GM21576 (cell line): ENCODE data around the gene TNRC6A.

Experiments
- ATAC-seq: cut with Tn5 transposase; IDR thresholded peaks from one replicate; pipeline ENCODE4 v1.9.1; 2021; ENCODE audit warnings: mild to moderate bottlenecking, moderate library complexity; ENCODE audit not compliant: unreplicated experiment

Gene TNRC6A

DNA sequence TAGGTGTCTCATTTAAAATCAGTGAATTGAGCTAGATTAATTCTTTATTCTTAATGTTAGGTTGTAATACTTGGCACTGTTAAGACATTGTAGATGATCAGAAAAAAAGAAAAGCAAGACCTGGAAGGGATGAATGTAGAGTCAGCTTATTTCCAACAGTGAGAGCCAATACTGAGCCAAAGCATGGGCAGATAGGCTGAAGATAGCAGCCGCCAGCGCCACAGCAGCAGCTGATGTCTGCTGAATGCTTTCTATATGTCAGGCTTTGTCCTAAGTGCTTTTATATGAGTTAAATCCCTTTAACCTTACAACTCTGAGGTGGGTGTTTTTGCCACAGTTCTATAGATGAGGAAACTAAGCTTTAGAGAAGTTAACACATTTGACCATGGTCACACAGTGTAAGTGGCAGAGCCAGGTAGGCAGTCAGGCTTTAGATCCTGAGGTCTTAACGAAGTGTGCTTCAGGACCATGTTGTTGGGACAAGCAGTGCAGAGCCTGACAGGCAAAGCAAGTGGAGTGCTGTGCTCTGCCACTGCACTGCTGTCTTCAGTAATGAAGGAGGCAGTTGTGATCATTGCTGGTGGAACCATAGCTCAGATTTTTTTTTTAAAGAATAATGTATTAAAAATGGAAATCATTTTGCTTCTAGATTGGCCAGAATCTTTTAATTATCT lies 25.9 kb downstream of the TNRC6A start:
- no peak for ATAC-seq

DNA sequence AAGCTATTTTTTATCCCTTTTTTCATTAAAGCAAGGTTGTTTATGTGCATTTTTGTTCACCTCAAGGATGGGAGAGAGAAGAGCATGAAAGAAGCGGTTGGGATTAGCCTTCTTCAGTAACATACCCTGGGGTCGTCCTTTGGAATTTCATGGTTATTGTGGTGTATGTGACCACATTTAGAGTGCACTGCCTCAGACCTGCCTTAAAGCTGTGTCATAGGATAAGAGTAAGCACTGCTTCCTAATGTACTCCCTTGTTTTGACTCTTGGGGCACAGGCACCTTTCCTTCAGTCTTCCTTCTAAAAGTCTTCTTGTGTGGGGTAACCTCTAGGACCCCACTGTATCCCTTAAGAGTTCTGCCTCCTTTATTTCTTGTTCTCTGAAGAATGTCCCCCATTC lies 28.9 kb downstream of the TNRC6A start:
- ATAC-seq: no peak

DNA sequence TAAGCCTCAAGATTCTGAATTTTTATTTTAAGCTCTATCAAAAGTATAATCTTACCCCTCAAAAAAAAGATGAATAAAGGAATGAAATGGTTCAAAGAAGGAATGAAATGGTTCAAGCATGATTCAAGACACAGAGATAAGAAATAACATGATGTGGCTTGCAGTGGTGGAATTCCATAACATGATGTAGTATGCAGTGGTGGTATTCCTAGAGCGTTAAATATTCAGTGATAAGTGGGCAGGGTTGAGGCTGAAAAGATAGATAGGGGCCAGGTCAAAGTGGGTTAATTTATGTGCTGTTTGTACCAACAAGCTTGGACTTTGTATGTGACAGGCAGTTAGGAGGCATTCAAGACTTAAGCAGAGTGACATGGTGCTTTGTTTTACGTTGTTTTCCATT lies 29.6 kb downstream of the TNRC6A start:
- ATAC-seq: no peak

DNA sequence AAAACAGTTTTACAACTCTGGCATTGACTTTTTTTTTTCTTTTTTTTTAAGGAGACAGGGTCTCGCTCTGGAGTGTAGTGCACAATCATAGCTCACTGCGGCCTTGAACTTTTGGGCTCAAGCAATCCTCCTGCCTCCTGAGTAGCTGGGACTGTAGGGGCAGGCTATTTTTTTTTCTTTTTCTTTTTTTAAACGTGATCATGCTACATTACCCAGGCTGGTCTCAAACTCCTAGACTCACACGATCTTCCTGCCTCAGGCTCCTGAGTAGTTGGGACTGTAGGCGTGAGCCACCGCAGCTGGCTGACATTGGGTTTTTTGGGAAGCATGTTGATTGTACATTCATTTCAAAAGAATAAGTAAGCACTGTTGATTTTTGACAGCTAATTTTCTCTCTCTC lies 32.1 kb downstream of the TNRC6A start:
- ATAC-seq: no peak

DNA sequence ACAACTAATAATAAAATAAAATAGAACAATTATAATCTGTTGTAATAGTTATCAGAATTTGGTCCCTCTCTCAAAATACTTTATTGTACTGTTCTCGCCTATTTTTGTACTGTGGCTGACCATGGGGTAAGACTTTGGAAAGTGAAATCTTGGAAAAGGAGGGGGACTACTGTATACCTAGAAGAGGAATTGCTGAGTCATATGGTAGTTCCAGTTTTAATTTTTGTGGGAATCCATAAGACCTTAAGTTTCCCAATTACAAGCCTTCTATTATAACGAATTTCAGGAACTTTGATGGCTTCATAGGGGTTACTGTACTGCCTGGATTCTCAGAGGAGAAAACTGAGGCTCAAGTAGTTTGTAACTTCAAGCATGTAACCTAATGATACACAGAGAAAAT lies 35.5 kb downstream of the TNRC6A start:
- no peak for ATAC-seq

DNA sequence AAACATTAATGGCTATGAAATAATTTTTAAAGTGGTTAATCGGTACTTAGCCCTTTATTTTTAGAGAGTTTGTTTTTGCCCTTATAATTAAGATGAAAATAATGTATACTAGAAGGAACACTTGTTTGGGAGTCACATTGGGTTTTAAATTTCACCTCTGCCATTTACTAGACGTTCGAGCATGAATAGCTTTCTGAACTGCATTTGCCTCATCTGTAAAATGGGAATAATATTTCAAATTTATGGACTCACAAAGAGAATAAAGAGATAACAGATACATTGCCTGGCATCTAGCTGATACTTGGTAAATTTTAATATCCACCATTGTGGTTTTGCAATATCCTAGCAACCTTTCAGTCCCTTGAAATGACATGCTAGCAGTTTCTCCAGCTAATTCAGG lies 36.6 kb downstream of the TNRC6A start:
- ATAC-seq: no peak

DNA sequence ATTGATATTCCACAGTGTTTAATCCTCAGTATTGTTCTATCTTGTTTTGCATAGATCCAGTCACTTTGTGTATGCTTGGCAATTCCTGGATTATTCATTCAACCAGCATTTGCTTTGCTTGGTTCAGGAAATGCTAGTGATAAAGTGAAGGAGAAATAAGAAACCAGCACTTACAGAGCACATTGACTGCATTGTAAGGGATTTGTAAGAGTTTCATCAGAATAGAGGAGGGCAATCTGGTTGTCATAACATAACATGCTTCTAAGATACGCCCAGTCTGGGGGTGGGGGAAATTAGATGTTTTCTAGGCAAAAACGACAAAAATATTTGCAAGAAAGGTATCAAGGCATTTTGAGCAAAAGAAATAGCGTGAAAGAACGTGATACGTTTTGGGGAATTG lies 40.4 kb downstream of the TNRC6A start:
- ATAC-seq: no peak

DNA sequence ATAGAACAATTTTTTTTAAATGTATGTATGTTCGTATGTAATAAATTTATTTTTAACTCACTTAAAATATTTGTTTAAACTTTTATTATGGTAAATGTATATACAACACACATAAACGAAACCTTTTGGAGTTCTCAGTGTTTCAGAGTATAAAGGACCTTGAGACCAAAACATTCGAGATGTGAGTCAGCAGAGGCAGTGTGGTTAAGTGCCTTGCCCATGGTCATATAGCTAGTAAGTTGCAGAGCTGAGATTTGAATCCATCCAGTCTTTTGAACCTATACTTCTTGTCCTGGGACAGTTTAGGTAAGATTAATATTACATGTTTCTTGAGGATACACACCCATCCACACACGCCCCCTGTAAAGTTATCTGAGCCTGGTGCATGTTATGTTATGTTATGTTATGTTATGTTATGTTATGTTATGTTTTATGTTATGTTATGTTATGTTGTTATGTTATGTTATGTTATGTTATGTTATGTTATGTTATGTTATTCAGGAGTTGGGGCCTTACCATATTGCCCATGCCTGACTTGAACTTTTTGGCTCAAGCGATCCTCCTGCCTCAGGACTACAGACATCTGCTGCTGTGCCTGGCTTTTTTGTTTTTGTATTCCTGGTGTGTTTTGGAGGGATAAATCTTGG lies 41.8 kb downstream of the TNRC6A start:
- no peak for ATAC-seq

DNA sequence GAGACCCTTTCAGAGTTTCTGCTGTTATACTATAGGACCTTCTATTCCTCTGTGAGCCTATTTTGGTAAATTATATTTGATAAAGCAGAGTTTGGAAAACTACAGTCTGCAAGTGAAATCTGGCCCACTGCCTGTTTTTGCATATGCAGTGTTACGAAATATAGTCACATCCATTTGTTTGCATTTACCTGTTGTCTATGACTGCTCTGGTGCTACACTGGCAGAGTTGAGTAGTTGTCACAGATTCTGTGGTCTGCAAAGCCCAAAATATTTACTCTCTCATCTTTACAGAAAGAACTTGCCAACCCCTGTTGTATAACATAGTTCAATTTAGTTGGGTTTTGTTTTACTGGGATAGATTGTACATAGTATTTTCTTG lies 42.3 kb downstream of the TNRC6A start:
- no peak for ATAC-seq

DNA sequence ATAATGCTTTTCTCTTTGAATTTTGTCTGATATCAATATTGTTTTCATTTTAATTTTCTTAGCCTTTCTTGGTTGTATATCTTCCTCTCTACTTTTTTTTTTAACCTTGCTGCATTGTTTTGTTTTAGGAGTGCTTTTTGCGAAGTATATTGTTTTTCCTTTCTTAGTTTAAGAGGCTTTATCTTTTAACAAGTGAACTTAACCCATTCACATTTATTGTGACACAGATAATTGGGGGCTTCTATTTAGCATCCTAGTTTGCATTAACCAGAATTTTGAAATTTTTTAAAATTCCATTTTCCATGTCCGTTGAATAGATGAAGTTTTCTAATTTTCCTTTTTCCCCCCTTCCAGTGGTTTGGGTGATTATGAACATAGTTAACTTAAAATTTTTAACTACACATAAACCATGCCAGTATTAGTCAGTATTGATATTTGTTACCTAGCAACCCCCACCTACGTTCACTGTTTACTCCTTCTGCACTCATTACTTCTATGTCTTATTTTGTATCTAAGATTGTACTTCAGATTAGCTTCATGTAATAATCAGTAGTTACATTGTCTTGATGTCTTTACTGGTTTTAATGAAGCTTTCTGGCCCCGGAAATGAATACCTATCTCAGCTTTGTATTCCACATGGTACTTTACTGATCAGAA lies 44.4 kb downstream of the TNRC6A start:
- ATAC-seq: no peak

DNA sequence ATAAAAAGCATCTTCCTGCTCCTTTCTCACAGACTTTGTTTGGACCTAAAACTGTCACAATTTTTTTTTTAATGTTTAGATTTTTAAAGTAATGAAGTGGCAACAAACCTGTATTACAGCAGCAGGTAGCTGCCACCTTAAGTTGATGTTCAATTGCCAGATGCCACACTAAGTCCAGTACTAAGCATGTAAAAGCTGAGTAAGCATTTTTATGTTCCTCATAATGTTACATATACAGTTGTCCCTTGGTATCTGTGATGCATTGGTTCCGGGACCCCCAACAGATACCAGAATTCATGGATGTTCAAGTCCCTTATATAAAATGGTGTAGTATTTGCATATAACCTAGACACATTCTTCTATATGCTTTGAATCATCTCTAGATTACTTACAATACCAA lies 45.1 kb downstream of the TNRC6A start:
- no peak for ATAC-seq

DNA sequence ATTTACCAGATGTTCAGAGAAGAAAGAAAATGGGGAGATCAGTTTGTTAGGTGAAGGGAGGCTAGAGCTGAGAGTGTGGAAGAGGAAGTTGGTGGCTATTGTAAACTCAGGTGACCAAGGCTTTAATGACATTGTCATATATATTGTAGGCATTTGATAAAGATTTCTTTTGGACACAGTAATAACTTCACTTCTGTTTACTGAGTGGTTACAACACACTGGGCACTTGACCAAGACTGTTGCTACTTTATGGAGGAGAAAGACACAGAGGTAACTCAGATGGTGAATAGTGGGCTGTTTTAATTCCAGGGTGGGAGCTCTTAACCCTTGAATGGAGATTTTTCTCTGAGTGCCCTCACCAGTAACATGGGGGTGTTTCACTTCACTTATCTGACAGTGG lies 46.0 kb downstream of the TNRC6A start:
- no peak for ATAC-seq

DNA sequence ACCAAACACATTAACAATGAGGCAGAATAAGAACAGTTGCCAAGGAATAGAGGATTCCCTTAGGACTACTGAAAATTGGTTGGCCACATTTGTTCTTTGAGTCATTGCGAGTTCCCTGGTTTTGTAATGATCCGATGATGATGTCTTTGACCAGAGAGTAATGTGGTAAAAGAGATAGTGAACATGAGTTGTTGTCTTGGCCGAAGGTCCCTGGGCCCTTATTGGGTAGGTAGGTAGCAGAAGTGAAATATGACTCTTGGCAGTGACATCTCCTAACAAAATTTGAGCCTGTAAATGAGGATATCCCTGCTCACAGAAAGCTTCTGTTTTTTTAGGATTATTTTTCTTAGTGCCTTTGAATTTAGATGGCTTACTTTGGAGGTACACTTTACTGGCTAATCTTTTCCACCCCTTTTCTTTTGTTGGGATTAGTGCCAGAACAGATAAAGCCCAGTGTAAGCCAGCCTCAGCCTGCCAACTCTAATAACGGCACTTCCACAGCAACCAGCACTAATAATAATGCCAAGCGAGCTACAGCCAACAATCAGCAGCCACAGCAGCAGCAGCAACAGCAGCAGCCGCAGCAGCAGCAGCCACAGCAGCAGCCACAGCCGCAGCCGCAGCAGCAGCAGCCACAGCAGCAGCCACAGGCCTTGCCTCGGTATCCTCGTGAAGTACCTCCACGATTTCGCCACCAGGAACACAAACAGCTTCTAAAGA lies 47.2 kb downstream of the TNRC6A start:
- ATAC-seq: no peak

DNA sequence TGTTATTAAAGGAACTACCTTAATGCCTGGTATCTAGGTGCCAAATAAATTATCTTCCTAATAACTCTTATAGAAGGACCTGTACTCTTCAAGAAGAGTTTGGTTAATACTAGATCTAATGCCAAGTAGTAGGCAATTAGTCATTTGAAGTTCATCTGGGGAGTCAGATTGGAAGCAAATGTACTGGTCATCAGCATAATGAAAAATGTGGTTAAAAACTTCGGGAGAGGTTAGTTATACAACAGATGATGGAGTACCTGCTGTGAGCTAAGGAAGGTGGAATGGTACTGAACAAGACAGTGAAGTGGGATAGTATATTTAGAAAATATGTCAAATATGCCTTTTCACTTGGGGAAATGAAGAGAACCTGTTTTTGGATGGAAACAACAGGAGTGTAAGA lies 49.2 kb downstream of the TNRC6A start:
- no peak for ATAC-seq

DNA sequence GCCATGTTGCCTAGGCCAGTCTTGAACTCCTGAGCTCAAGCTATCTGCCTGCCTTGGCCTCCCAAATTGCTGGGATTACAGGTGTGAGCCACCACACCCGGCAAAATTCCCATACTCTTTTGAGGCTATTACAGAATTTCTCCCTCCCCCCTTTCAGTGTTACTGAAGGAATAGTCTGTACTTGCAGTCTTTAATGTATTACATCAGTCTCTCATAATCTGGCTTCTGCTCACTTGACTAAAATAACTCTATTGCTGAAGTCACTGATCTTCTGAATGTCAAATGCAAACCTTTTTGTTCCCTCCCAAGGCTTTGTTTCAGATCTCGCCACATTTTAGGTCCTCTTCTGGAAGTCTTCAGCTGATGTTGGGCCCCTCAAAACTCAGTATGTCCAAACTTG lies 51.8 kb downstream of the TNRC6A start:
- ATAC-seq: no peak

DNA sequence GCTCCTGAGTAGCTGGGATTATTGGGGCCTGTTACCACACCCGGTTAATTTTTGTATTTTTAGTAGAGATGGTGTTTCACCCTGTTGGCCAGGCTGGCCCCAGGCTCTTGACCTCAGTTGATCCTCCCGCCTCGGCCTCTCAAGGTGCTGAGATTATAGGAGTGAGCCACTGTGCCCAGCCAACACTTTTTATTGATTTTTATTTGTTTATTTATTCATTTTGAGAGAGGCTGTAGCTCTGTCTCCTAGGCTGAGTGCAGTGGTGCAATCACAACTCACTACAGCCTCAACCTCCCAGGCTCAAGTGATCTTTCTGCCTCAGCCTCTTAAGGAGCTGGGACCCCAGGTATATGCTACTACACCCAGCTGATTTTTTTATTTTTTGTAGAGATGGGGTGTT lies 54.7 kb downstream of the TNRC6A start:
- no peak for ATAC-seq

DNA sequence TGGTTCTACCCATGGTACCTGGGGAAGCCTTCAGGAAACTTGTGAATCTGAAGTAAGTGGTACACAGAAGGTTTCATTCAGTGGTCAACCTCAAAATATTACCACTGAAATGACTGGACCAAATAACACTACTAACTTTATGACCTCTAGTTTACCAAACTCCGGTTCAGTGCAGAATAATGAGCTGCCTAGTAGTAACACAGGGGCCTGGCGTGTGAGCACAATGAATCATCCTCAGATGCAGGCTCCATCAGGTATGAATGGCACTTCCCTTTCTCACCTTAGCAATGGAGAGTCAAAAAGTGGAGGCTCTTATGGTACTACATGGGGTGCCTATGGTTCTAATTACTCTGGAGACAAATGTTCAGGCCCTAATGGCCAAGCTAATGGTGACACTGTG lies 60.4 kb downstream of the TNRC6A start:
- ATAC-seq: no peak

DNA sequence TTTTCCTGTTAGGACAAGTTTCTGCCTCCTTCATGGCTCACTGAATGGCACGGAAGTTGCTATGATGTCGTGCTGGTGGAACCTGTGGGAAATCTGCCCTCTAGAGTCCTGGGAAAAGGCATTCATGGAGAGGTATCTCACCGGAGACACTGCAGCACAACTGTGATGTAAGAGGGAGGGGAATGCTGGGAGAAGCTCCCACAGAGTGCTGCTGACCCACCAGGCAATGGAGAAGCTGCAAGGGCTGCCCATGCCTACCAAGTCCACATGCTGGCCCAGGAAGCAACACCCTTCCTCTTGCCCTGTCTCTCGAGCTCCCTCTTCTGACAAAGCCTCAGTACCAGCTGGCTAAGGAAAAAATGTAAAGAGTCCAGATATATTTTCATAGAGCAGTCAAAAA lies 71.1 kb downstream of the TNRC6A start:
- no peak for ATAC-seq

DNA sequence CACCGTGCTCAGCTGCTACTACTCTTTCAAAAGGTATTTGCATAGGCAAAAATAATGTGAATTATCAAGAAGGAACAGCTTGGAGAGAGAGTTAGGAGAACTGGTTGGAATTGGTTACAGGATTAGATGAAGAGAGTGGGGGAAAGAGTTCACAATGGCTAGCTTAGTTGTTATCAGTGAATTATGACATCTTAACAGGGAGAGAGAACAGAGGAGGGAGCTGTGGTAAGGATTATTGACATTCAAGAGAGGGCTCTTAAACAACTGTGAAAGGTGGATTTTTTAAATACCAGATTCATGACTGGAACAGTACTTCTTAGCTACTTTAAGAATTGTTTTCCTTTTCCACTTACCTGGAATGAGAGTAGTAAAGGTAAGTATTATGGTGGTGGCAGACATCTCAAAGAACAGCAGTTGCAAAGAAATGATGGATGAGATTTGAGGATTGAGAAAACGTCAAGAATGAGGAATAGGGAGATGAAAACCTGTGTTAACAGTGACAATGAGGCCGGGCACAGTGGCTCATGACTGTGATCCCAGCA lies 72.4 kb downstream of the TNRC6A start:
- ATAC-seq: no peak

DNA sequence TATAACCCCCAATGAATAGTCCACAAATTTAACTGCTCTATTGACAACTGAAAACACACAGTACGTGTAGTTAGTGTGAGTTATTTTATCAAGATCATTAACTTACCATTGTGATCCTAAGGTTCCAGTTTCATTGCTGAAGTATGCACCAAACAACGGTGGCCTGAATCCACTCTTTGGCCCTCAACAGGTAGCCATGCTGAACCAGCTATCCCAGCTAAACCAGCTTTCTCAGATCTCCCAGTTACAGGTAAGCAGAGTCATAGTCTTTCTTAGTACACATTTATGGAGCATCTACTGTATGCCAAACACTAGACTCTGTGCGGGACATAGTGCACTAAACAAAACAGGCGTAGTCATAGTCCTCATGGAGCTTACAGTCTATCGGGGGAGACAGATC lies 76.0 kb downstream of the TNRC6A start:
- no peak for ATAC-seq

DNA sequence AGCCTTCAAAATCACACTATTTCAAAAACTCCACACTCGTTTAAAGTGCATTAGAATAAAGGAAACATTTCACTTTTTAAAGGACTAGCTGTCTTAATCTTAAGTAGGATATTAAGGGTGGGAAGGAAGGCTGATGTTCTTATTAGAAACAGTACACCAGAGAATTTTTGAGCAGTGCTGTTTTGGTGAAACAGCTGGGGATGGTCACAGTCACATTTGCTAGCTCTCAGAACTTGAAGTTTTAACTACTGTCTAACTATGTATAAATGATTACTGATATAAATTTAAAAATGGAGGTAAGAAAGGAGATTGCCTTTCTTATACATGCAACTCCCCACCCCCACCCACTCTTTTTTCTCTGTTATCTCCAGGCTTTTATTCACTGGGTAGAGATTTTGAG lies 77.8 kb downstream of the TNRC6A start:
- ATAC-seq: no peak
